ENCODE measurements around the gene MRPS21.

Gene MRPS21

DNA sequence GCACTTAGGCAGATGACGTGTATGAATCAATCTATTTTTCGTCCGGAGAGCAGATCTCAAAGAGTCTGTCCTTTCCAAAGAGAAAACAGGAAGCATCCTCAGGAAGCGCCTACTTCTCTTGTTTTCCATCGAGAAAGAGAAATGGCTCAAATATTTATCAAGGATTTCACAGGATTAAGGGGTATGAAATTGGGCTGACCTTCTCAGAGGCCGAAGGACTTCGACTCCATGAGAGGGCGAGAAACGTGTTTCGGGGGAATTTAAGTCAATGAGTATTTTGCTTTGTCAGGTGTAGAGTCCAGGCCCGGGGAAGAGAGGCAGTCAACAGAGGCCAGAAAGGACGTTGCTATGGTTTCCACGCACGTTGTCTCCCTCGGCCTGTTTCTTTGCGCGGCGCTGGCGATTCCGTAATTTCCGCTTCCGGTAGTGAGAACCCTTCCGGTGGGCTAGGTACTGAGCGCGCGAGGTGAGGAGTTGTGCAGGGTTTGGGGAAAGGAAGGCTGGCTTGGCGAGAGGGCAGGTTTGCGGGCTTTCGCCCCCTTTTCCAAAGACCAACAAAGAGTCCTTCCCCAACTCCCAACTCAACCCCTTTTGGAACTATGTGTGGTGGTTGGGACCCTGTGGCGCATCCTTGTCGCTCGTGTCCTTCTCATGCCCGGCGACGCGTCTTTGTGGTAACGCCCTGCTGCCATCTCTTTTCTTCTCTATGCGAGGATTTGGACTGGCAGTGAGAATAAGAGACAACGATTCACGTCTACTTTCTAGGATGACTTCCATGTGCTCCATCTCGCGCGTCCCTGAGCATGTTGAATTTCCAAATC lies at the start of gene MRPS21:
Gene MRPS21, plus strand, starts transcription at position 429 of the 821 bp plus-strand sequence. CDS start 506 bp downstream, outside the sequence.
- DNase-seq (ENCODE audit: low read depth) = peak; percentile 72

DNA sequence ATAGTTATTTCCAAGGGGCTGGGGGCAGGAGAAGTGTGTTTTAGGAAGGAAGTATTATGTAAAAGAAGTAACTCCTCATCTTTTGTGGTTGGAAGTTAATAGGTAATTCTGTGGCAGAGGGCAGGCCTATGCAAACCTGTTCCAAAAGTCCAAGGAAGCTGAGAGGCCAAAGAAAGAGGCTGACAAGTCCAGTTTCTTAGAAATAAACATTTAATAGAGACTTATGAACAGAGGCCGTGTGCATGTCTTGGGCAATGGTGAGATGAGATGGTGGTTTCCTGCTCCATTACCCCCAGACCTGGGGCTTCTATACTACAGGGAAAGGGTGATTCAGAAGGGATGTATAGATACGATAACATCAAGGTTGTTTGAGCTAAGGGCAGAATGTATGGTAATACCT lies 43.7 kb upstream of the MRPS21 start:
- no peak for DNase-seq (ENCODE audit: low read depth)

DNA sequence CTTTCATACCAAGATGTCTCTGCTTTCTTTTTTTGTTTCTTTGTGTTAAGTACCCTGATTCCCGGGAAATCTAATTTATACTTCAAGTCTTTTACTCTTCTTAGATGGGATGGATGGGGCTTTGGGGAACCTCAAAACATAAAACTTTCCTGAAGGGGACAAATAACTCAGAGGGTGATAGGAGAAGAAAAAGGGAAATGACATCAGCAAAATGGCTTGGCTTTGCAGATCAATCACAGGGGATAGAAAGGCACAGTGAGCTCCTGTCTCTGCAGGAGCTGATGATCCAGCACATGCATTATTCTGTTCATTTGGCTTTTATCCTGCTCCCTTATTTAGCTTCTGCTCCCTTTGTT lies 37.5 kb upstream of the MRPS21 start:
- DNase-seq (ENCODE audit: low read depth) = no peak

GRCh38 chr1:150256554-150257341 lies 36.9 kb upstream of the MRPS21 start:
- DNase-seq (ENCODE audit: low read depth) = no peak

DNA sequence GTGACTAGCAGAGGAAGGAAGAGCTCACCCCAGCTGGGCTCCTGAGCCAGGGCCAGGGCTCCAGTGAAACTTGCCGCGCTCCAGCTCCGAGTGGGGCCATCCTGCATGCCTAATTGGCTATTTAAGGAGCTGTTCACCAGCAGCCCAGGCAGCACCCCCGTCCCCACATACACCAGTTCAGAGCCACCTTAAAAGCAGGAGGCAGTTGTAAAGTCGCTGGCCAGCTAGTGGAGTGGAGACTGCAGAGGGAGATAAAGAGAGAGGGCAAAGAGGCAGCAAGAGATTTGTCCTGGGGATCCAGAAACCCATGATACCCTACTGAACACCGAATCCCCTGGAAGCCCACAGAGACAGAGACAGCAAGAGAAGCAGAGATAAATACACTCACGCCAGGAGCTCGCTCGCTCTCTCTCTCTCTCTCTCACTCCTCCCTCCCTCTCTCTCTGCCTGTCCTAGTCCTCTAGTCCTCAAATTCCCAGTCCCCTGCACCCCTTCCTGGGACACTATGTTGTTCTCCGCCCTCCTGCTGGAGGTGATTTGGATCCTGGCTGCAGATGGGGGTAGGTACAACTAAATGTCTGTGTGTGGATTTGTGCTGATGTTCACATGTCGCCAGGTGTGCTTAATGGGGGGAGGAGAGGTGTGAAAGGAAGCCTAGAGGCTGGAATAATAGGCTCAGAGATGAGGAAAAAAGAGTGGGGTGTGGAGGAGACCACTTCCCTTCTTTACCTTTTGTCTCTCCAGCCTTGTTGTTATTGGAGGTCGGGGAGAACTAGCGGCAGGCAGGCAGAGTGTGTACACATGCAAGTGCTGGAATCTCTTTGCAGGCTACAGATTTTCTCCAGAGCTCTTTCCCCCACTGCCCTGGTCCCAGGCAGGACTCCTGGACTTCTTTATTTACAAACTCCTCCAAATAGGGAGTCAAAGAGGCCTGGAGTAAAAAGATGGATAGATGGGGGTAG lies 35.8 kb upstream of the MRPS21 start, which contains the start of gene CA14:
Gene CA14, plus strand, starts transcription at position 151 of the 962 bp plus-strand sequence. Its CDS starts 355 bp downstream, at position 506.
- DNase-seq (ENCODE audit: low read depth) = no peak

DNA sequence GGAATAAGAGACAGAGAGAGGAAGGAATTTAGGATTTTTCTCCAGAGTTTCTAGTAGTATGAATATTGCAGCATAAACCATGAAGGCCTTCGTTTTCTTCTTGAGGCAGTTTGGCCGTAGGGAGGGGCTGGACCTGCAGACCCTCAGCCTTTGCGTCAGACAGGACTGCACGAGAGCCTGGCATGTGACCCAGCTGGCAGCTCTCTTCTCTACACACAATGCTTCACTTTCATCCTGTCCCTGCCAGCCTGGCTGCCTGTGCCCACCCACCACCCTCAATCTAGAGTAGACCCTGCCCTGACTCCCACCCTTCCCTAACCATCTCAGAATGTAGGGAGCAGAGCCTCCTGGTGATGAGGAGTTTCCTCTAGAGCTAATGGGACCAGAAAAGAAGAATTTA lies 34.4 kb upstream of the MRPS21 start:
- DNase-seq (ENCODE audit: low read depth) = no peak

- DNase-seq (ENCODE audit: low read depth) = no peak
Measured at GRCh38 chr1:150259758-150260669, 33.6 kb upstream of the MRPS21 start.

GRCh38 chr1:150261367-150261766 lies 32.3 kb upstream of the MRPS21 start:
- DNase-seq (ENCODE audit: low read depth) = no peak

GRCh38 chr1:150262388-150263320 lies 31.0 kb upstream of the MRPS21 start:
- no peak for DNase-seq (ENCODE audit: low read depth)

DNA sequence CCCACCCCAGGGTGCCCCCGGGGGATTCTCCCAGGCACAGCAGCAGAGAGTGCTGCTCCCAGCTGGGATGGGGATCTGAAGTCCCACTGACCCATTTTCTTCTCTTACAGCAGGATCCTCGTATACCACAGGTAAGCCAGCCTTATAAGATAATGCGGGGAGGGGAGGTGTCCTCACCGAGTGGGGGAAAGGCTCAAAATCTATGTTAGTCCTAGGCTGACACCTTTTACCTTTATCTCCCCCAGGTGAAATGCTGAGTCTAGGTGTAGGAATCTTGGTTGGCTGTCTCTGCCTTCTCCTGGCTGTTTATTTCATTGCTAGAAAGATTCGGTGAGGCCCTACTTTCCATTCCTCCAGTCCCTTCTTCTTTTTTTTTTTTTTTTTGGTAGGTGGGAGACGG lies 30.1 kb upstream of the MRPS21 start:
- no peak for DNase-seq (ENCODE audit: low read depth)

DNA sequence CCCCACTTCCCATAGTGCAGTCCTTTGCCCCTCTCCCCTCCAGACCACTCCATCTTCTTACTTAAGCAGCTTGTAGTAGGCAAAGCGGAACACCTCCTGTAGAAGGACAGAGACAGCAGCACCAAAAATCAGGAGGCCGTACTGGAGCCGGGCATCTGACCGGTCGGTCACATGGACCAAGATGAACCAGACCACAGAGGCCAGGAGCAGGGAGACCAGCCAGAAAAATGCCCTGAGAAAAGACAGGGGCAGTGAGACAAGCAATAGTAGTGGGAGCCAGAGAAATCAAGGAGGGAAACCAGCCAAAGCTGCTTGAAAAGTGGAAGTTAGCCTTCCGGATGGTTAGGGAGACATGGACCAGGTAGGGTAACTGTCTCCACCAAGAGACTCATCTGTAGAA lies 25.8 kb upstream of the MRPS21 start:
- no peak for DNase-seq (ENCODE audit: low read depth)

GRCh38 chr1:150268340-150268704 lies 25.3 kb upstream of the MRPS21 start:
- no peak for DNase-seq (ENCODE audit: low read depth)

DNA sequence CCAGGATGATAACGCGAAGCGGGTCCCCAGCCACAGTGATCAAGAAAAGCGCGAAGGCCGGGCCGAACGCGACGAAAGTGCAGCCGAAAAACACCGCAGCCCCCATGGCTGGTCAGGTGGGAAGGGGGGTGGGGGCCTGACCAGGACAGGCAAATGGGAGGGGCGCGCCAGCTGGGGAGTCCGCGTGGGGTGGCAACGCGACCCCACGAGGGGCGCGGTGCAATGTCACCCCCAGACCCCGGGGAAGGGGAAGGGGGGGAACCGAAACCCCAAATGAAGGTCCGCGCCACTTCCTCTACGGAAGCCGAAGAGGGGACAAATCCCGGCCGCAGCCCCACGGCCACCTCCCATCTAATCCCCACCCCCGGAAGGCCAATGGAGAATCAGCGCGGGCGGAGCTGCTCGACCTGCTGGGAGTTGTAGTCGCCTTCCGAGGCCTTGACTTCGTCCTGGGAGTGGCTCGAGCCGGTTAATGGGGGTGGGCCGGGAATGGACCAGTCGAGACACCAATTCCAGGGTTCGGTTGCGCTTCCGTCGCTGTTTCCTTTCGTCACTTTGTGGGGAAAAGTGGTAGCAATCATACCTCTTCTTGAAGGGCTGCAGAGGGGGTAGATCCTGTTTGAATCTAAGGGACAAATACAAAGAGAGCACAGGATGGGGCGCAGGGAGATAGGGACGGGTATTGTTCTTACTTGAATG lies 24.8 kb upstream of the MRPS21 start, which contains the start of gene APH1A:
Gene APH1A, minus strand, starts transcription at position 312 of the 699 bp plus-strand sequence. Its CDS starts 206 bp downstream, at position 106.
- peak; percentile 78 for DNase-seq (ENCODE audit: low read depth)

GRCh38 chr1:150269451-150269850 lies 24.2 kb upstream of the MRPS21 start:
- DNase-seq (ENCODE audit: low read depth) = no peak

DNA sequence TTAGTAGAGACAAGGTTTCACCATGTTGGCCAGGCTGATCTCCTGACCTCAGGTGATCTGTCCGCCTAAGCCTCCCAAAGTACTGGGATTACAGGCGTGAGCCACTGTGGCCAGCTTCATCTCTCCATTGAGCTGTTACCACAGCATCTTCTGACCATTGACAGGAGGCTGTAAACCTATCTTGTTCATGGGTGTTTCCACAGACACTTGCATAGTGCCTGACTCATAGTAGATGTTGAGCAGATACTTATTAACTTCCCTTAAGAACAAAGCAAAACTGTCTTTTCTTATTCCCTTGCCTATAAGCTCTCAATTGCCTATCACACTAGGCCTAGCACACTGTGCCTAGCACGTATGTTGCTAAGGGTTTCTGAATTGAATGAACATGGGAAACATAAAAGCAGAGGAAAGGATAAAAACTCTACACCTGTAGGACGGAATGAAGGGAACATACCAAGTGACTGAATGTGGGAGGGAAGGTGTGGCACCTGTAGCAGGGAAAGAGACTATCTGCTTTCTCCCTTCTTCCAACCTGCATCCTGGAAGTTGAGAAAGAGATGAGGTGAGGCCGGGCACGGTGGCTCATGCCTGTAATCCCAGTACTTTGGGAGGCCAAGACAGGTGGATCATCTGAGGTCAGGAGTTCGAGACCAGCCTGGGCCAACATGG lies 22.2 kb upstream of the MRPS21 start:
- no peak for DNase-seq (ENCODE audit: low read depth)

GRCh38 chr1:150273311-150273710 lies 20.4 kb upstream of the MRPS21 start:
- no peak for DNase-seq (ENCODE audit: low read depth)

DNA sequence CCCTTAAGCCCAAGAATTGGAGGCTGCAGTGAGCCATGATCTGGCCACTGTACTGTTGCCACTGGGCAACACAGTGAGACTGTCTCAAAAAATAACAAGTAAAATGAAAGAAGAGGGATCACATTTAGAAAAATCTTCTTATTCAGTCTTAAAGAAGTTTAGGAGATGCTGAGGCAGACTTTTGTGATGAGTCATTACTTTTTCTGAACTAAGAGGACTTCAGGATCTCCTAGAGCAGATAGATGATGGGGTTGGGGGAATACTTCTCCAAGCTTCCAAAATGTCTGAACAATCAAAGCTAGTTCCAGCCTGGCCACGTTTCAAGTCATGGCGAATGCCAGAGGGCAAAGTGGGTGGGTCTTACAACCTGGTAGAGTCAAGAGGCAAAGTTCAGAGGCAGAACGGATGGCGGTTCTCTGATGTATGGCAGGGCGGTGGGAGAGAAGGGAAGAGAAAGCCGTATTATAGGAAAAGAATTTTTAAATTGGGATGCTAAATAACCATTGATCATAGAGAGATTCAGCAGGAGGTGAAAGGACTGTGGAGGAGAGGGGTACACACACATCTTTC lies 13.4 kb upstream of the MRPS21 start:
- no peak for DNase-seq (ENCODE audit: low read depth)

GRCh38 chr1:150281221-150281757 lies 12.4 kb upstream of the MRPS21 start:
- no peak for DNase-seq (ENCODE audit: low read depth)

Measured in stimulated activated CD8-positive, alpha-beta memory T cell treated with anti-CD3 and anti-CD28 coated beads, Interleukin-15, amount 100 ng/mL, for 24 hours (primary cell).